ENCODE measurements around the gene TMEM132E.

- no peak for TF ChIP-seq CTCF (IDR thresholded peaks at IDR 0.05; ENCODE audit: insufficient read depth, low read length, poor library complexity, severe bottlenecking)
- no peak for TF ChIP-seq EZH2phosphoT487 (conservative IDR thresholded peaks at IDR 0.05; ENCODE audit: low read length)
These were observed 95.8 kb downstream of the TMEM132E start for GRCh38 chr17:34675143-34675542.
